HUES48 (cell line): ENCODE results near the gene AGO3.
A peak's percentile ranks its signal among the peaks of the same experiment; 100 is the strongest.
"Not testable (repeated sequence)": the region's sequence is repeated elsewhere in the genome, so short reads cannot be mapped to it uniquely, and the experiment has no call there.

ENCODE experiments used
- H3K27ac ChIP-seq: one replicate; pipeline ENCODE4 v1.7.0; 2013; ENCODE audit warnings: low read depth, low read length, inconsistent platforms
- H3K27me3 ChIP-seq: 2 replicates; pipeline ENCODE4 v1.6.1; 2013; ENCODE audit warnings: mild to moderate bottlenecking, low read length; ENCODE audit not compliant: control insufficient read depth, insufficient read depth
- H3K36me3 ChIP-seq: 2 replicates; pipeline ENCODE4 v1.6.1; 2013; ENCODE audit warnings: low read length; ENCODE audit not compliant: control insufficient read depth, insufficient read depth
- H3K4me1 ChIP-seq: 2 replicates; pipeline ENCODE4 v1.6.1; 2013; ENCODE audit warnings: mild to moderate bottlenecking, low read length; ENCODE audit not compliant: control insufficient read depth, insufficient read depth
- H3K4me3 ChIP-seq: 2 replicates; pipeline ENCODE4 v1.5.1; 2013; ENCODE audit warnings: mild to moderate bottlenecking, low read depth, low read length
- H3K9ac ChIP-seq: 2 replicates; pipeline ENCODE4 v1.6.1; 2013; ENCODE audit warnings: mild to moderate bottlenecking, low read depth, low read length, moderate library complexity
- H3K9me3 ChIP-seq: 2 replicates; pipeline ENCODE4 v1.6.1; 2013; ENCODE audit warnings: low read length; ENCODE audit not compliant: control insufficient read depth, insufficient read depth

Gene AGO3

GRCh38 chr1:35888981-35889380 lies 41.9 kb upstream of the AGO3 start:
- not testable (repeated sequence) for H3K4me3 ChIP-seq, H3K27ac ChIP-seq, H3K9ac ChIP-seq, H3K9me3 ChIP-seq, H3K27me3 ChIP-seq
- H3K4me1 ChIP-seq = peaks cover 35% of the 10 kb centered on the region
- peaks cover 59% of the 10 kb centered on the region for H3K36me3 ChIP-seq

GRCh38 chr1:35893051-35893879 lies 37.6 kb upstream of the AGO3 start:
- Histone ChIP-seq H3K4me1 (no peaks in the 10 kb centered on the region), H3K36me3 (peaks cover 93% of the 10 kb centered on the region), H3K9ac (no peak overlapping the region), H3K9me3 (no peaks in the 10 kb centered on the region), H3K27me3 (no peaks in the 10 kb centered on the region), H3K27ac (no peak overlapping the region), H3K4me3 (no peak overlapping the region)

- no peak overlapping the region for H3K27ac ChIP-seq
- no peak overlapping the region for H3K4me3 ChIP-seq
Measured at GRCh38 chr1:35894183-35894582, 36.7 kb upstream of the AGO3 start.

GRCh38 chr1:35894656-35895055 lies 36.2 kb upstream of the AGO3 start:
- Histone ChIP-seq H3K36me3 (peaks cover 93% of the 10 kb centered on the region), H3K9me3 (no peaks in the 10 kb centered on the region), H3K4me3 (no peak overlapping the region), H3K27me3 (no peaks in the 10 kb centered on the region), H3K4me1 (no peaks in the 10 kb centered on the region), H3K9ac (no peak overlapping the region), H3K27ac (no peak overlapping the region)

More at GRCh38 chr1:35894183-35894582, 36.7 kb upstream of the AGO3 start:
- H3K36me3 ChIP-seq = peaks cover 93% of the 10 kb centered on the region
- H3K9ac ChIP-seq = no peak overlapping the region
- no peaks in the 10 kb centered on the region for H3K4me1 ChIP-seq
- H3K27me3 ChIP-seq = no peaks in the 10 kb centered on the region
- no peaks in the 10 kb centered on the region for H3K9me3 ChIP-seq

GRCh38 chr1:35899941-35900340 lies 31.0 kb upstream of the AGO3 start:
- Histone ChIP-seq H3K9ac (no peak overlapping the region), H3K9me3 (no peaks in the 10 kb centered on the region), H3K27ac (no peak overlapping the region), H3K4me1 (no peaks in the 10 kb centered on the region), H3K27me3 (no peaks in the 10 kb centered on the region), H3K36me3 (peaks cover 81% of the 10 kb centered on the region), H3K4me3 (no peak overlapping the region)

GRCh38 chr1:35901235-35901634 lies 29.7 kb upstream of the AGO3 start:
- H3K36me3 ChIP-seq = peaks cover 83% of the 10 kb centered on the region
- H3K4me3 ChIP-seq = no peak overlapping the region
- no peak overlapping the region for H3K9ac ChIP-seq
- no peaks in the 10 kb centered on the region for H3K4me1 ChIP-seq
- H3K27ac ChIP-seq = no peak overlapping the region
- no peaks in the 10 kb centered on the region for H3K27me3 ChIP-seq
- H3K9me3 ChIP-seq = no peaks in the 10 kb centered on the region

- Histone ChIP-seq H3K36me3 (peaks cover 83% of the 10 kb centered on the region), H3K9me3 (no peaks in the 10 kb centered on the region), H3K27ac (no peak overlapping the region), H3K4me1 (no peaks in the 10 kb centered on the region), H3K9ac (no peak overlapping the region), H3K27me3 (no peaks in the 10 kb centered on the region), H3K4me3 (no peak overlapping the region)
Measured at GRCh38 chr1:35902671-35903070, 28.2 kb upstream of the AGO3 start.

GRCh38 chr1:35914717-35915116 lies 16.2 kb upstream of the AGO3 start:
- peak overlapping the region; percentile 10 for H3K27ac ChIP-seq
- no peak overlapping the region for H3K9ac ChIP-seq
- H3K27me3 ChIP-seq = no peaks in the 10 kb centered on the region
- H3K9me3 ChIP-seq = no peaks in the 10 kb centered on the region
- H3K36me3 ChIP-seq = peaks cover 93% of the 10 kb centered on the region
- H3K4me1 ChIP-seq = no peaks in the 10 kb centered on the region; the same call in 1 of the 2 replicates
- H3K4me3 ChIP-seq = no peak overlapping the region

GRCh38 chr1:35915693-35916092 lies 15.2 kb upstream of the AGO3 start:
- H3K9me3 ChIP-seq = no peaks in the 10 kb centered on the region
- no peaks in the 10 kb centered on the region for H3K27me3 ChIP-seq
- H3K27ac ChIP-seq = no peak overlapping the region
- H3K9ac ChIP-seq = no peak overlapping the region
- no peak overlapping the region for H3K4me3 ChIP-seq
- peaks cover 93% of the 10 kb centered on the region for H3K36me3 ChIP-seq
- no peaks in the 10 kb centered on the region; the same call in 1 of the 2 replicates for H3K4me1 ChIP-seq

GRCh38 chr1:35923791-35924221 lies 7.1 kb upstream of the AGO3 start:
- peaks cover 66% of the 10 kb centered on the region for H3K36me3 ChIP-seq
- no peak overlapping the region for H3K27ac ChIP-seq

GRCh38 chr1:35924838-35925237 lies 6.1 kb upstream of the AGO3 start:
- H3K27me3 ChIP-seq = no peaks in the 10 kb centered on the region
- peaks cover 56% of the 10 kb centered on the region for H3K36me3 ChIP-seq
- no peak overlapping the region for H3K27ac ChIP-seq
- H3K4me1 ChIP-seq = peaks cover 4% of the 10 kb centered on the region; the same call in 1 of the 2 replicates
- H3K4me3 ChIP-seq = no peak overlapping the region
- no peaks in the 10 kb centered on the region for H3K9me3 ChIP-seq
- no peak overlapping the region for H3K9ac ChIP-seq

More at GRCh38 chr1:35923791-35924221, 7.1 kb upstream of the AGO3 start:
- Histone ChIP-seq H3K27me3 (no peaks in the 10 kb centered on the region), H3K9me3 (no peaks in the 10 kb centered on the region), H3K9ac (no peak overlapping the region), H3K4me3 (no peak overlapping the region), H3K4me1 (no peaks in the 10 kb centered on the region)
